Activated naive CD4-positive, alpha-beta T cell treated with anti-CD3 and anti-CD28 coated beads for 36 hours (primary cell): Measurements from ENCODE around the gene SOAT2. TPM values are rescaled to one million over a fixed set of nuclear protein-coding genes. Genes with fewer than 3 reads are reported as not detected.
A peak's percentile ranks its signal among the peaks of the same experiment; 100 is the strongest.
"Not testable (repeated sequence)": the region's sequence is repeated elsewhere in the genome, so short reads cannot be mapped to it uniquely, and the experiment has no call there.

ENCODE experiments used
- CTCF ChIA-PET: fragments of 350-600 bp; sonication (Branson Sonifier 250); formaldehyde crosslinking; loops from one replicate; lab custom pipeline; 2021; ENCODE audit warnings: antibody characterized with exemption; lab: Charles Lee
- DNase-seq: peaks from one replicate; pipeline ENCODE4 v3.0.0-alpha.2; 2020
- H3K27ac Mint-ChIP-seq: one replicate; pipeline ENCODE4 v1.8.0; 2021; ENCODE audit warnings: mild to moderate bottlenecking, mixed read lengths
- H3K27me3 Mint-ChIP-seq: one replicate; pipeline ENCODE4 v1.8.0; 2021; ENCODE audit warnings: low read depth, mixed read lengths
- H3K36me3 Mint-ChIP-seq: one replicate; pipeline ENCODE4 v1.8.0; 2021; ENCODE audit warnings: low read depth, mixed read lengths
- H3K4me1 Mint-ChIP-seq: one replicate; pipeline ENCODE4 v1.8.0; 2021; ENCODE audit warnings: low read depth, mixed read lengths
- H3K4me3 Mint-ChIP-seq: one replicate; pipeline ENCODE4 v1.8.0; 2021; ENCODE audit warnings: mild to moderate bottlenecking, moderate library complexity, mixed read lengths
- H3K9me3 Mint-ChIP-seq: one replicate; pipeline ENCODE4 v1.8.0; 2021; ENCODE audit warnings: mixed read lengths
- intact Hi-C: fragments of 100-400 bp; cut with micrococcal nuclease; formaldehyde crosslinking; loops from one replicate; pipeline ENCODE4 v1.15.1; 2023
- total RNA-seq, 2 experiments: library from RNA; stranded (reverse); gene quantifications; one replicate each; pipeline ENCODE4 v1.2.3, GENCODE V29; 2021

The SOAT2 gene
- total RNA-seq, 2 experiments from 2014 or later, result 0.74 to 0.81 TPM

- H3K36me3 Mint-ChIP-seq, result no peaks in the 10 kb centered on the region
- CTCF ChIA-PET, result no interaction called here
- H3K27me3 Mint-ChIP-seq, result no peaks in the 10 kb centered on the region
- no peak overlapping the region for H3K4me3 Mint-ChIP-seq
- H3K4me1 Mint-ChIP-seq, result no peaks in the 10 kb centered on the region
- no peaks in the 10 kb centered on the region for H3K9me3 Mint-ChIP-seq
- intact Hi-C loops, result no loop called here
- H3K27ac Mint-ChIP-seq, result no peak overlapping the region
- DNase-seq, result no peak
Measured at GRCh38 chr12:53147653-53148052, 44.4 kb downstream of the SOAT2 start.

- DNase-seq, result no peak
- Mint-ChIP-seq H3K27ac (no peak overlapping the region), H3K9me3 (no peaks in the 10 kb centered on the region), H3K36me3 (no peaks in the 10 kb centered on the region), H3K4me1 (no peaks in the 10 kb centered on the region), H3K4me3 (no peak overlapping the region), H3K27me3 (no peaks in the 10 kb centered on the region)
- CTCF ChIA-PET, result interaction anchor here (1.9 kb wide), 1 partner anchor 9 kb away, joined by 4 read pairs; no protein-coding TSS in a partner anchor
- intact Hi-C loops, result no loop called here
Measured at GRCh38 chr12:53151039-53151438, 47.8 kb downstream of the SOAT2 start.

GRCh38 chr12:53152390-53152789, 49.1 kb downstream of the SOAT2 start:
- H3K27ac Mint-ChIP-seq, result no peak overlapping the region
- intact Hi-C loops, result no loop called here
- H3K27me3 Mint-ChIP-seq, result no peaks in the 10 kb centered on the region
- no peaks in the 10 kb centered on the region for H3K36me3 Mint-ChIP-seq
- DNase-seq, result no peak
- CTCF ChIA-PET, result interaction anchor here (1.6 kb wide), 1 partner anchor 9 kb away, joined by 4 read pairs; no protein-coding TSS in a partner anchor
- no peaks in the 10 kb centered on the region for H3K9me3 Mint-ChIP-seq
- H3K4me1 Mint-ChIP-seq, result no peaks in the 10 kb centered on the region
- H3K4me3 Mint-ChIP-seq, result no peak overlapping the region

- CTCF ChIA-PET, result interaction anchor here (0.6 to 6.8 kb wide), 43 partner anchors 9 to 349 kb away, joined by 3 to 61 read pairs (median 5); partner anchors contain the start of genes AAAS, CSAD, ESPL1 and MYG1
- no peaks in the 10 kb centered on the region for H3K9me3 Mint-ChIP-seq
- H3K4me1 Mint-ChIP-seq, result peaks cover 7% of the 10 kb centered on the region
- H3K27ac Mint-ChIP-seq, result peak overlapping the region; percentile 6
- H3K4me3 Mint-ChIP-seq, result no peak overlapping the region
- intact Hi-C loops, result loop anchor here (1.0 to 2.0 kb wide), 8 partner anchors 21 to 186 kb away; partner anchors contain the start of genes AAAS, CSAD and ZNF740
- H3K27me3 Mint-ChIP-seq, result no peaks in the 10 kb centered on the region
- peak; percentile 97 for DNase-seq
- no peaks in the 10 kb centered on the region for H3K36me3 Mint-ChIP-seq
Measured at GRCh38 chr12:53159195-53159839, 56.0 kb downstream of the SOAT2 start.

- Mint-ChIP-seq H3K27ac (no peak overlapping the region), H3K9me3 (no peaks in the 10 kb centered on the region), H3K4me1 (peaks cover 7% of the 10 kb centered on the region), H3K36me3 (no peaks in the 10 kb centered on the region), H3K27me3 (no peaks in the 10 kb centered on the region), H3K4me3 (no peak overlapping the region)
- CTCF ChIA-PET, result interaction anchor here (0.6 to 6.8 kb wide), 45 partner anchors 9 to 348 kb away, joined by 3 to 61 read pairs (median 5); partner anchors contain the start of genes AAAS, CSAD, ESPL1 and MYG1
- DNase-seq, result no peak
- intact Hi-C loops, result loop anchor here (1.0 to 2.0 kb wide), 8 partner anchors 20 to 185 kb away; partner anchors contain the start of genes AAAS, CSAD and ZNF740
Measured at GRCh38 chr12:53160000-53160399, 56.7 kb downstream of the SOAT2 start.

DNA sequence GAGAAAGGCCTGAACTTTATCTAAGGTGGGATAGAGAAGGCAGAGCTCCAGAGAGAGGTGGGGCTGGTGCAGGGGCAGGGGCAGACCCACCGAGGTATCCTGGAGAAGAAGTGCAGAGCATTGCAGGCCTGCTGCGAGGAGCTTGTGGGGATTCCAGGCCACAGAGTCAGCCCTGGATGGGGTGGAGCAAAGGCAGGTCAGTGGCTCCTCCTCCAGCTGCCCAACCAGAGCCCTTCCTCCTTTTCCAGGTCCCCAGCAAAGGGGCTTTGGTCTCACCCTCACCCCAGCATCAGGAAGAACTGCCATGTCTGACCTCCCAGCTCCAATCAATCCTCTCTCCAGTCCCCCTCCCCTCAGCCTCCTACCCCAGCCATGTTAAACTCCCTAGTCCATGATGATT, 57.4 kb downstream of the SOAT2 start:
- no peaks in the 10 kb centered on the region for H3K36me3 Mint-ChIP-seq
- intact Hi-C loops, result no loop called here
- H3K9me3 Mint-ChIP-seq, result no peaks in the 10 kb centered on the region
- peaks cover 7% of the 10 kb centered on the region for H3K4me1 Mint-ChIP-seq
- DNase-seq, result no peak
- H3K4me3 Mint-ChIP-seq, result no peak overlapping the region
- H3K27me3 Mint-ChIP-seq, result no peaks in the 10 kb centered on the region
- CTCF ChIA-PET, result interaction anchor here (0.8 to 6.8 kb wide), 31 partner anchors 7 to 348 kb away, joined by 3 to 61 read pairs (median 6); partner anchors contain the start of genes CSAD, ESPL1, MYG1 and SOAT2
- no peak overlapping the region for H3K27ac Mint-ChIP-seq

DNA sequence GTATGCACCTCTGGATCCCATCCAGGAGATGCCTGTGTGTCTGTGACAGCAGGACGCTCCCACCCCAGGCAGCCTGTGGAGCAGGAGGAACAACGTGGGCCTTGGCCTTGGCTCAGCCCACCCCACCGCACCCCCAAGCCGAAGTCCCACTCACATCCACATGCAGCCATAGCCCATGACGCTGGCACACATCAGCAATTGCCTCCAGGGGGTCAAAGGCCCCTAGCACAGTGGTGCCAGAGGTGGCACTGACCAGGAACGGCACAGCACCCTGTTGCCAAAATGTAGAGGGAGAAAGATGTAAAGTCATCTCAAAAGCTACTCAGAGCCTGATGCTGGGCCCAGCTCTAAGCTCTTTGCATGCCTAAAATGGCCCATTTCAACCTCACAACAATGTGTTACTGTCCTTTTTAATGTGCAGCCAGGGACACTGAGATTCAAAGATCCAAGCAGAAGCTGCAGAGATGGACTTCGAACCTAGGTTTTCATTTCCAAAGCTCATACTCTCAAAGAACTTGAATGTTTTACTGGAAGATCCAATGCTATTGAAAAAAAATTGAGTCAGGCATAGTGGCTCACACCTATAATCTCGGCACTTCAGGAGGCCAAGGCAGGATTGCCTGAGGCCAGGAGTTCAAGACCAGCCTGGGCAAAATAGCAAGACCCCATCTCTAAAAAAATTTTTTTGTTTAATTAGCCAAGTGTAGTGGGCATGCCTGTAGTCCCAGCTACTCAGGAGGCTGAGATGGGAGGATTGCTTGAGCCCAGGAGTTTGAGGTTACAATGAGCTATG, 58.0 kb downstream of the SOAT2 start:
- Mint-ChIP-seq H3K4me3 (no peak overlapping the region), H3K9me3 (no peaks in the 10 kb centered on the region), H3K4me1 (peaks cover 7% of the 10 kb centered on the region), H3K27ac (no peak overlapping the region), H3K36me3 (no peaks in the 10 kb centered on the region), H3K27me3 (no peaks in the 10 kb centered on the region)
- intact Hi-C loops, result no loop called here
- no peak for DNase-seq
- CTCF ChIA-PET, result interaction anchor here (0.8 to 6.8 kb wide), 20 partner anchors 8 to 190 kb away, joined by 3 to 61 read pairs (median 6); partner anchors contain the start of genes CSAD, ESPL1, SOAT2 and ZNF740

GRCh38 chr12:53163008-53163407, 59.7 kb downstream of the SOAT2 start:
- H3K9me3 Mint-ChIP-seq, intact Hi-C loops: not testable (repeated sequence)

GRCh38 chr12:53166837-53167236, 63.6 kb downstream of the SOAT2 start:
- CTCF ChIA-PET, result no interaction called here
- Mint-ChIP-seq H3K36me3 (peaks cover 6% of the 10 kb centered on the region), H3K9me3 (no peaks in the 10 kb centered on the region), H3K27ac (no peak overlapping the region), H3K4me1 (no peaks in the 10 kb centered on the region), H3K4me3 (no peak overlapping the region), H3K27me3 (no peaks in the 10 kb centered on the region)
- no peak for DNase-seq
- intact Hi-C loops, result no loop called here

More at GRCh38 chr12:53163008-53163407, 59.7 kb downstream of the SOAT2 start:
- H3K4me1 Mint-ChIP-seq, H3K27me3 Mint-ChIP-seq, H3K27ac Mint-ChIP-seq, H3K4me3 Mint-ChIP-seq, H3K36me3 Mint-ChIP-seq, DNase-seq: not testable (repeated sequence)
- CTCF ChIA-PET, result interaction anchor here (0.7 to 4.3 kb wide), 3 partner anchors 14 to 34 kb away, joined by 3 to 31 read pairs (median 5); no protein-coding TSS in a partner anchor

GRCh38 chr12:53169644-53170043, 66.4 kb downstream of the SOAT2 start:
- Mint-ChIP-seq H3K9me3 (no peaks in the 10 kb centered on the region), H3K27me3 (no peaks in the 10 kb centered on the region), H3K36me3 (peaks cover 6% of the 10 kb centered on the region), H3K4me3 (no peak overlapping the region), H3K4me1 (no peaks in the 10 kb centered on the region), H3K27ac (no peak overlapping the region)
- intact Hi-C loops, result no loop called here
- no peak for DNase-seq
- CTCF ChIA-PET, result no interaction called here

DNA sequence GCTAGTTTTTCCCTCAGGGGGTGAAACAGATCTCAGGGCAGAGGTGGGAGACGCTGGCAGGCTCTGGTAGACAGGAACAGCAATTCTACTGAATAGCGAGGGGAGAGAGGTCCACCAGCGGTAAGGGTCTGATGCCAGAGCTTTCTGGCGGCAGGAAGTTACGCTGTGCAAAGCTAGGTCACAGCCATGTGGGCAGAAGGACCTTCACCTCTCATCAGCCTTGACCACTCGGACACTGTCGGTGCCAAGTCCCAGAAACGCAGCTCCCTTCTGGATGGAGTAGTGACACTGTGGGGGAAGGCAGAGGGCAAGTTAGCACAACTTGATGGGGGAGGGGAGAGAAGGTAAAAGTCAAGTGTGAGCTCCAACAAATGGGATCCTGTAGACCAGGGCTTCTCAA, 66.9 kb downstream of the SOAT2 start:
- Mint-ChIP-seq H3K27ac (no peak overlapping the region), H3K36me3 (peaks cover 6% of the 10 kb centered on the region), H3K9me3 (no peaks in the 10 kb centered on the region), H3K4me1 (no peaks in the 10 kb centered on the region), H3K27me3 (no peaks in the 10 kb centered on the region), H3K4me3 (no peak overlapping the region)
- no peak for DNase-seq
- intact Hi-C loops, result no loop called here
- CTCF ChIA-PET, result no interaction called here
